Astrocyte of the spinal cord (primary cell): ENCODE measurements around the gene SNRNP25.

Experiments used
- DNase-seq: peaks from one replicate; pipeline ENCODE4 v3.0.0; 2011; ENCODE audit warnings: low read depth, low spot score
- H3K4me3 ChIP-seq: 2 replicates; pipeline ENCODE4 v1.5.1; 2011; ENCODE audit warnings: low read depth, mild to moderate bottlenecking, low read length, moderate library complexity
- in situ Hi-C: cut with HindIII; loops from 2 replicates; pipeline ENCODE4 v1.10.0; 2017; ENCODE audit warnings: low sequenced_read_pairs
- TF ChIP-seq, protein P1 (sequence below): IDR thresholded peaks from 2 replicates; pipeline ENCODE4 v1.5.1; 2012; ENCODE audit warnings: low read depth, mild to moderate bottlenecking, low read length, inconsistent platforms

SNRNP25 gene

DNA sequence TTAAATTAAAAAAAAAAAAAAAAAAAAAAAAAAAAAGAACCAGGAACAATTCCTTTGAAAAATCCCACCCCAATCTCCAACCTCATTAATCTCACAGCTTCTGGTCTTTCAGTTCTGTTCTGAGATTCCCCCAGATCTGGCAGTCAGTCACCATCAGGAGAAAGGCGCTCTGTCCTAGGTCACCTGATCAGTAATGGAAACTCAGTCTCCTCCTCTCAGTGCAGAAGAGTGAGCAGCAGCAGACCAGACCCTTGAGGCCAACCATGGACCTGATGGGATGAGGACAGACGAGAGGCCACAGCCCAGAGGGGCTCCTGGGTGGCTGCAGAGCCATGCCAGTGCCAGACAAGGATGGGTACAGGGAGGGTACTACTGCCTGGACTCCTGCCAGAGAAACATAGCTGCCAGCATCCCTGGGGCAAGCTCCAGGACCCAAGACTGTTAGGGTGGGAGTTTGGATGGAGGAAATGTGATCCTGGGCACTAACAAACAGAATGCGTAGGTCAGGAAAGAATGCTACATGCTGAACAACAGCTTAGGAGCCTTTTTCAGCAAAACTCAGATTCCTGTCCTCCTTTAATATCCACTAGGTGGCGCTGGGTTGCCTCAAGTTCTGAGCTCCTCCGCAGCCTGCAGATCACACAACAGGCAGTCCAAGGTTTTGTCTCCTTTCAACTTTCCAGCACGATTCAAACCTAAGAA, 53.1 kb downstream of the SNRNP25 start:
- TF ChIP-seq, protein P1, sequence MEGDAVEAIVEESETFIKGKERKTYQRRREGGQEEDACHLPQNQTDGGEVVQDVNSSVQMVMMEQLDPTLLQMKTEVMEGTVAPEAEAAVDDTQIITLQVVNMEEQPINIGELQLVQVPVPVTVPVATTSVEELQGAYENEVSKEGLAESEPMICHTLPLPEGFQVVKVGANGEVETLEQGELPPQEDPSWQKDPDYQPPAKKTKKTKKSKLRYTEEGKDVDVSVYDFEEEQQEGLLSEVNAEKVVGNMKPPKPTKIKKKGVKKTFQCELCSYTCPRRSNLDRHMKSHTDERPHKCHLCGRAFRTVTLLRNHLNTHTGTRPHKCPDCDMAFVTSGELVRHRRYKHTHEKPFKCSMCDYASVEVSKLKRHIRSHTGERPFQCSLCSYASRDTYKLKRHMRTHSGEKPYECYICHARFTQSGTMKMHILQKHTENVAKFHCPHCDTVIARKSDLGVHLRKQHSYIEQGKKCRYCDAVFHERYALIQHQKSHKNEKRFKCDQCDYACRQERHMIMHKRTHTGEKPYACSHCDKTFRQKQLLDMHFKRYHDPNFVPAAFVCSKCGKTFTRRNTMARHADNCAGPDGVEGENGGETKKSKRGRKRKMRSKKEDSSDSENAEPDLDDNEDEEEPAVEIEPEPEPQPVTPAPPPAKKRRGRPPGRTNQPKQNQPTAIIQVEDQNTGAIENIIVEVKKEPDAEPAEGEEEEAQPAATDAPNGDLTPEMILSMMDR, result peak; percentile 79
- peak; percentile 83 for DNase-seq
- in situ Hi-C loops, result no loop called here
- no peak overlapping the region for H3K4me3 ChIP-seq
